Small intestine (tissue), 7 donors: Measurements from ENCODE around the gene VWA8. TPM values are rescaled to one million over a fixed set of nuclear protein-coding genes. Genes with fewer than 3 reads are reported as not detected.
"Not testable (repeated sequence)": the region's sequence is repeated elsewhere in the genome, so short reads cannot be mapped to it uniquely, and the experiment has no call there.

ENCODE experiments used
- DNase-seq, 2 donors: peaks; one replicate each; pipeline versions ENCODE4 v3.0.0 to v3.0.0-alpha.2; 2013
- FAIRE-seq: peaks from 2 replicates; lab custom pipeline; 2012; peaks lifted over from hg19 to GRCh38; lab: Jason Lieb, UNC
- H3K27ac ChIP-seq, 3 donors: one replicate each; pipeline ENCODE4 v1.5.1; 2013; ENCODE audit warnings: low read length in 2 of 3, mild to moderate bottlenecking in 2 of 3, control low read depth in 1 of 3, inconsistent platforms in 1 of 3, low read depth in 1 of 3, moderate library complexity in 1 of 3
- H3K27me3 ChIP-seq, 3 donors: one replicate each; pipeline ENCODE4 v1.6.1; 2013; ENCODE audit warnings: low read length in 3 of 3, inconsistent platforms in 1 of 3; ENCODE audit not compliant: control insufficient read depth in 3 of 3, insufficient read depth in 3 of 3
- H3K36me3 ChIP-seq, 3 donors: one replicate each; pipeline ENCODE4 v1.6.1; 2013; ENCODE audit warnings: low read length in 3 of 3, inconsistent platforms in 1 of 3, low read depth in 1 of 3, mild to moderate bottlenecking in 1 of 3, moderate library complexity in 1 of 3; ENCODE audit not compliant: control insufficient read depth in 3 of 3, insufficient read depth in 2 of 3
- H3K4me1 ChIP-seq, 3 donors: one replicate each; pipeline ENCODE4 v1.6.1; 2013; ENCODE audit warnings: low read length in 2 of 3, inconsistent platforms in 1 of 3, low read depth in 1 of 3, mild to moderate bottlenecking in 1 of 3, moderate library complexity in 1 of 3; ENCODE audit not compliant: control insufficient read depth in 3 of 3, insufficient read depth in 2 of 3
- H3K4me3 ChIP-seq, 3 donors: one replicate each; pipeline ENCODE4 v1.5.1; 2013; ENCODE audit warnings: low read length in 3 of 3, control low read depth in 1 of 3, inconsistent platforms in 1 of 3, low read depth in 1 of 3, mild to moderate bottlenecking in 1 of 3, moderate library complexity in 1 of 3
- H3K9me3 ChIP-seq, 2 donors: one replicate each; pipeline ENCODE4 v1.6.1; 2013; ENCODE audit warnings: low read depth in 1 of 2, low read length in 1 of 2; ENCODE audit not compliant: control insufficient read depth in 2 of 2, insufficient read depth in 1 of 2
- WGBS, 3 donors: extraction: QIAGEN DNeasy Blood & Tissue Kit; methylation state at CpG; one replicate each; pipeline ENCODE4 v1.1.7; 2013; 5-methylcytosine and 5-hydroxymethylcytosine counted together
- polyA plus RNA-seq, 4 donors: library from polyadenylated mRNA; stranded (reverse) in 3 of 4; unstranded in 1 of 4; fragments of 200-250 nt in 3 of 4; fragments of 120-200 nt in 1 of 4; gene quantifications; one replicate each; pipeline versions ENCODE4 v1.2.1 to v1.2.3, GENCODE V29; 2013
- donor health status: healthy with polysubstance abuse.
- donor health status: control.
- donor health status: control.
- donor health status: Bipolar disorder and iron deficiency.
- donor health status: healthy.

Gene VWA8
- polyA plus RNA-seq, 4 donors = 3.8 to 11.5 (median 6.0) TPM

GRCh38 chr13:41834697-41835096 lies 126.2 kb downstream of the VWA8 start:
- FAIRE-seq, H3K4me3 ChIP-seq: not testable (repeated sequence)
- 93 to 97% (median 95%) methylated on average over 3 of the region's 3 CpGs for WGBS, 3 donors

GRCh38 chr13:41833831-41834230 lies 127.1 kb downstream of the VWA8 start:
- no peak for DNase-seq
- no peak overlapping the region for H3K27ac ChIP-seq
- no peak for FAIRE-seq
- H3K4me3 ChIP-seq = no peak overlapping the region
- no peaks in the 10 kb centered on the region for H3K4me1 ChIP-seq
- H3K36me3 ChIP-seq = peaks cover 0 to 6% (median 5%) of the 10 kb centered on the region in 3 donors
- H3K27me3 ChIP-seq = no peaks in the 10 kb centered on the region
- peaks cover 0 to 2% of the 10 kb centered on the region in 2 donors for H3K9me3 ChIP-seq

More at GRCh38 chr13:41834697-41835096, 126.2 kb downstream of the VWA8 start:
- not testable (repeated sequence) for H3K27me3 ChIP-seq, DNase-seq, H3K27ac ChIP-seq, H3K9me3 ChIP-seq, H3K36me3 ChIP-seq, H3K4me1 ChIP-seq

- Histone ChIP-seq H3K4me1 (no peaks in the 10 kb centered on the region), H3K27me3 (no peaks in the 10 kb centered on the region), H3K4me3 (no peak overlapping the region), H3K9me3 (peaks cover 0 to 2% of the 10 kb centered on the region in 2 donors), H3K27ac (no peak overlapping the region), H3K36me3 (peaks cover 0 to 6% (median 5%) of the 10 kb centered on the region in 3 donors)
- DNase-seq = no peak
- FAIRE-seq = no peak
- WGBS, 3 donors = 98 to 99% (median 98%) methylated on average over 7 of the region's 7 CpGs
These were observed 127.7 kb downstream of the VWA8 start for GRCh38 chr13:41833201-41833600.

DNA sequence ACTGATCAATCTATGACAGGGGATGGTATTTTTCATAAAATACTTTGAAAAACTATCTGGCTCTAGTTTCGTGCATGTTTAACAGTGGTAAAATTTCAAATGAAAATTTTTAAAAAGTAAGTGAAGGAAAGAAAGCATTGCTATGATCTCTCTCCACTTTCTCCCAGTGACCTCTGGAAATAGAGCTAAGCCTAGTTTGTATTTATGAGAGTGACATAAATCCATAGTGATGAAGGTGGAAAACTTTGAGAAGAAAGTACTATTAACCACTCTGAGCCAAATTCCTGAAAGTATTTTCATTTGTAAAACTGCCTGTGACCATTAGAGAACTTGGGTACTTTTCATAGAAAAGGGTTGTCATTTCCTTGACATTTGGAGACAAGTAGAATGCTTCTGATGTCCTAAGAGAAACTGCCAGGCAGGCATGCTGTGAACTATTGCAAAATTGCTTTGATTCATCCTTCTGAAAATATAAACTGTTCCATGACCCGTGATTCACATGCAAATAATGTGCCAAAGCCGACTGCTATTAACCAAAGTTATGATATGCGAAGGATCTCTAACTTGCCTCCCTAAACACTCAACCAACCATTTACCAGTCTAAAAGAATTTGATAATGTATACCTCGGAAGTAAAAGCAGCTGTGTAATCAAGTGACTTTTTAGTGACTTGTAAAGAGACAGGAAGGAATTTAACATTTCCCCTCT lies 133.2 kb downstream of the VWA8 start:
- DNase-seq (no peak), FAIRE-seq (no peak)
- Histone ChIP-seq H3K36me3 (peaks cover 0 to 11% (median 5%) of the 10 kb centered on the region in 3 donors), H3K4me3 (no peak overlapping the region), H3K4me1 (no peaks in the 10 kb centered on the region), H3K9me3 (no peaks in the 10 kb centered on the region), H3K27ac (no peak overlapping the region), H3K27me3 (no peaks in the 10 kb centered on the region)
- WGBS, 3 donors = 59 to 69% (median 68%) methylated on average over 5 of the region's 5 CpGs

DNA sequence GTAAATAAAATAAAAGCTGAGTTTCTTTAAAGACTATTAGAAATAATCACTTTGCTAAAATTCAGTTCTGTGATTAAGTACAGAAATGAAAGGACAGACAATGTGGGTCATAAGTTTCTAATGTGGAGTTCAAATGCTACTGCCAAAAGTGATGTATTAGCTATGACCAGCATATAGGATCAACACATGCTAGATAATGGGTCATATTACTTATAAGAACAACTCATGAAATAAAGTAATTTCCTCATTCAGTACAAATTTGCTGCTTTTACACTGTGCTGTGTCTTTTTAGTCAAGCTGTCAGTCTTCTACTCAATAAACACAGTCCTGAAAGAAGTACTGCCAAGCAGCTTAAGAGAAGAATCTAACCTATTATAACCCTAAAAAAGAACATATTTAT lies 135.2 kb downstream of the VWA8 start:
- no peaks in the 10 kb centered on the region for H3K9me3 ChIP-seq
- H3K27ac ChIP-seq = no peak overlapping the region
- no peak overlapping the region for H3K4me3 ChIP-seq
- DNase-seq (no peak), FAIRE-seq (no peak)
- H3K36me3 ChIP-seq = peaks cover 0 to 8% (median 3%) of the 10 kb centered on the region in 3 donors
- H3K4me1 ChIP-seq = no peaks in the 10 kb centered on the region
- H3K27me3 ChIP-seq = no peaks in the 10 kb centered on the region

GRCh38 chr13:41823476-41823875 lies 137.4 kb downstream of the VWA8 start:
- no peak overlapping the region for H3K27ac ChIP-seq
- no peaks in the 10 kb centered on the region for H3K9me3 ChIP-seq
- peaks cover 0 to 7% (median 3%) of the 10 kb centered on the region in 3 donors for H3K36me3 ChIP-seq
- no peaks in the 10 kb centered on the region for H3K4me1 ChIP-seq
- H3K27me3 ChIP-seq = no peaks in the 10 kb centered on the region
- FAIRE-seq (no peak), DNase-seq (no peak)
- H3K4me3 ChIP-seq = no peak overlapping the region
- 92 to 97% (median 96%) methylated on average over 4 of the region's 4 CpGs for WGBS, 3 donors

DNA sequence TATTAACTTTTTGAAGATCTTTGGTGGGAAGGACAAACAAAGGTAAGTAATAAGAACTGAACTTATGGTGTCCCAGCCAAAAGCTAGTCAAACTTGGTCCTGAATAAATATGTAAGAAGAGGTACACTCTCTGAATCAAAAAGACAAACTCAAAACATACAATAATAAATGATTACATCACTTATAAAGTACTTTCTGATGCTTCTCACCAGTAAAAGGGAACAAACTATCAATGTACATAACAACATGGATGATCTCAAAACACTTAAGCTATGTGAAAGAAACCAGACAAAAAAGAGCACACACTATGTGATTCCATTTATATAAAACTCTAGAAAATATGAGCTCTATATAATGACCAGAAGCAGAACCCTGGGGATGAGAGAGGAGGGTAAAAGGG lies 138.3 kb downstream of the VWA8 start:
- H3K4me3 ChIP-seq = no peak overlapping the region
- DNase-seq (no peak), FAIRE-seq (no peak)
- H3K4me1 ChIP-seq = no peaks in the 10 kb centered on the region
- no peaks in the 10 kb centered on the region for H3K9me3 ChIP-seq
- no peaks in the 10 kb centered on the region for H3K27me3 ChIP-seq
- H3K36me3 ChIP-seq = peaks cover 2 to 5% (median 3%) of the 10 kb centered on the region in 3 donors
- no peak overlapping the region for H3K27ac ChIP-seq

- no peaks in the 10 kb centered on the region for H3K9me3 ChIP-seq
- H3K27ac ChIP-seq = no peak overlapping the region
- no peak overlapping the region for H3K4me3 ChIP-seq
- WGBS, 3 donors = 67 to 86% (median 85%) methylated on average over 2 of the region's 2 CpGs
- H3K4me1 ChIP-seq = no peaks in the 10 kb centered on the region
- no peak for FAIRE-seq
- H3K27me3 ChIP-seq = no peaks in the 10 kb centered on the region
- H3K36me3 ChIP-seq = peaks cover 0 to 5% (median 2%) of the 10 kb centered on the region in 3 donors
- DNase-seq = no peak
These were observed 139.7 kb downstream of the VWA8 start for GRCh38 chr13:41821238-41821594.
